IMR-90 (cell line): ENCODE results near the gene TIMM13. TPM values are rescaled to one million over a fixed set of nuclear protein-coding genes. Genes with fewer than 3 reads are reported as not detected.

Source experiments
- ATAC-seq: fragments of 200-7000 bp; cut with Tn5 transposase; 2 replicates; pipeline ENCODE4 v1.9.1; 2020; ENCODE audit warnings: low read depth, mild to moderate bottlenecking, moderate library complexity
- BruUV-seq: library from RNA; stranded (reverse); fragments of 400-500 nt; replicated peaks from 2 replicates; lab custom pipeline; 2021; lab: Mats Ljungman, UMichigan
- CTCF ChIA-PET: fragments of 300-600 bp; formaldehyde crosslinking; extraction: SDS; loops from one replicate; lab custom pipeline; 2021; ENCODE audit warnings: antibody characterized with exemption; lab: Yijun Ruan, JAX
- POLR2A ChIA-PET: fragments of 300-600 bp; sonication (Branson Sonifier 250); formaldehyde crosslinking; loops from one replicate; lab custom pipeline; 2022; ENCODE audit warnings: antibody characterized with exemption; ENCODE audit not compliant: unreplicated experiment; lab: Charles Lee
- DNase-seq: peaks from one replicate; pipeline ENCODE4 v3.0.0; 2013
- H2AFZ ChIP-seq: replicated peaks from 2 replicates; pipeline ENCODE3; 2013; ENCODE audit warnings: low read length, mild to moderate bottlenecking; ENCODE audit not compliant: poor library complexity
- H2AK5ac ChIP-seq: 2 replicates; pipeline ENCODE4 v1.6.1; 2013; ENCODE audit warnings: low read depth, low read length, inconsistent platforms
- H2AK9ac ChIP-seq: replicated peaks from 2 replicates; pipeline ENCODE3; 2013; ENCODE audit warnings: mild to moderate bottlenecking, low read depth, low read length, moderate library complexity; ENCODE audit not compliant: poor library complexity
- H2BK120ac ChIP-seq: 2 replicates; pipeline ENCODE4 v1.6.1; 2013; ENCODE audit warnings: low read depth, low read length, inconsistent platforms
- H2BK15ac ChIP-seq: 3 replicates; pipeline ENCODE4 v1.6.1; 2013; ENCODE audit warnings: low read depth, low read length, inconsistent platforms
- H2BK20ac ChIP-seq: 2 replicates; pipeline ENCODE4 v1.6.1; 2013; ENCODE audit warnings: low read depth, mild to moderate bottlenecking, inconsistent platforms, low read length, moderate library complexity
- H2BK5ac ChIP-seq: 2 replicates; pipeline ENCODE4 v1.6.1; 2013; ENCODE audit warnings: mild to moderate bottlenecking, low read depth, low read length, inconsistent platforms; ENCODE audit not compliant: poor library complexity, severe bottlenecking
- H3K14ac ChIP-seq: replicated peaks from 2 replicates; pipeline ENCODE4 v1.6.1; 2013; ENCODE audit warnings: low read depth, low read length, inconsistent platforms
- H3K18ac ChIP-seq: 2 replicates; pipeline ENCODE4 v1.6.1; 2013; ENCODE audit warnings: low read depth, low read length, control low read depth
- H3K23ac ChIP-seq: 2 replicates; pipeline ENCODE4 v1.6.1; 2013; ENCODE audit warnings: low read depth, low read length, inconsistent platforms
- H3K27ac ChIP-seq: 2 replicates; pipeline ENCODE4 v1.5.1; 2013; ENCODE audit warnings: mild to moderate bottlenecking, control low read depth, low read length; ENCODE audit not compliant: insufficient read depth
- H3K27me3 ChIP-seq: 2 replicates; pipeline ENCODE4 v1.6.1; 2013; ENCODE audit warnings: low read length; ENCODE audit not compliant: control insufficient read depth, insufficient read depth
- H3K36me3 ChIP-seq: 2 replicates; pipeline ENCODE4 v1.6.1; 2013; ENCODE audit warnings: low read length, mixed read lengths; ENCODE audit not compliant: control insufficient read depth, insufficient read depth
- H3K4ac ChIP-seq: 2 replicates; pipeline ENCODE4 v1.6.1; 2013; ENCODE audit warnings: low read depth, low read length, inconsistent platforms
- H3K4me1 ChIP-seq: 2 replicates; pipeline ENCODE4 v1.6.1; 2013; ENCODE audit warnings: low read length, mixed read lengths; ENCODE audit not compliant: control insufficient read depth, insufficient read depth
- H3K4me2 ChIP-seq: 2 replicates; pipeline ENCODE4 v1.6.1; 2013; ENCODE audit warnings: low read depth, mild to moderate bottlenecking, control low read depth, low read length, moderate library complexity
- H3K4me3 ChIP-seq: 2 replicates; pipeline ENCODE4 v1.5.1; 2013; ENCODE audit warnings: low read depth, mild to moderate bottlenecking, control low read depth, low read length, moderate library complexity; ENCODE audit not compliant: insufficient read depth
- H3K56ac ChIP-seq: 2 replicates; pipeline ENCODE4 v1.6.1; 2013; ENCODE audit warnings: low read length, inconsistent platforms; ENCODE audit not compliant: insufficient read depth; ENCODE audit errors: extremely low read depth
- H3K79me1 ChIP-seq, 2 experiments: 2 replicates each; pipeline ENCODE4 v1.6.1; 2013; ENCODE audit warnings: low read length in 2 of 2, inconsistent platforms in 1 of 2, low read depth in 1 of 2
- H3K9ac ChIP-seq: 2 replicates; pipeline ENCODE4 v1.6.1; 2013; ENCODE audit warnings: low read depth, low read length, control low read depth
- H3K9me1 ChIP-seq: 2 replicates; pipeline ENCODE4 v1.6.1; 2013; ENCODE audit warnings: low read length, inconsistent platforms; ENCODE audit not compliant: insufficient read depth
- H3K9me3 ChIP-seq: 2 replicates; pipeline ENCODE4 v1.6.1; 2013; ENCODE audit warnings: low read length; ENCODE audit not compliant: control insufficient read depth, insufficient read depth
- H4K20me1 ChIP-seq: 2 replicates; pipeline ENCODE4 v1.6.1; 2013; ENCODE audit warnings: low read length, inconsistent platforms; ENCODE audit not compliant: insufficient read depth
- H4K5ac ChIP-seq: 2 replicates; pipeline ENCODE4 v1.6.1; 2013; ENCODE audit warnings: mild to moderate bottlenecking, low read depth, low read length, control low read depth
- H4K8ac ChIP-seq, 2 experiments: 2 replicates each; pipeline ENCODE4 v1.6.1; 2013; ENCODE audit warnings: low read depth in 2 of 2, low read length in 2 of 2, control low read depth in 1 of 2, inconsistent platforms in 1 of 2
- H4K91ac ChIP-seq: 2 replicates; pipeline ENCODE4 v1.6.1; 2013; ENCODE audit warnings: low read depth, low read length, inconsistent platforms; ENCODE audit not compliant: insufficient read depth
- BHLHE40 ChIP-seq: fragments of 150-350 bp; IDR thresholded peaks from 2 replicates; pipeline ENCODE4 v1.6.1; 2016; ENCODE audit warnings: mild to moderate bottlenecking, low read depth, low read length
- CEBPB ChIP-seq: IDR thresholded peaks from 2 replicates; pipeline ENCODE4 v1.6.1; 2012; ENCODE audit warnings: low read depth, low read length, improper control_type of control experiment
- CHD1 ChIP-seq: IDR thresholded peaks from 2 replicates; pipeline ENCODE4 v1.6.1; 2012; ENCODE audit warnings: low read depth, low read length, improper control_type of control experiment
- CTCF ChIP-seq: conservative IDR thresholded peaks from 2 replicates; pipeline ENCODE4 v1.5.1; 2012; ENCODE audit warnings: mild to moderate bottlenecking, low read depth, low read length, improper control_type of control experiment
- ELK1 ChIP-seq: fragments of 150-350 bp; IDR thresholded peaks from 2 replicates; pipeline ENCODE4 v1.6.1; 2016; ENCODE audit warnings: low read depth, mild to moderate bottlenecking, low read length, moderate library complexity, borderline replicate concordance
- FOS ChIP-seq: fragments of 150-350 bp; IDR thresholded peaks from 2 replicates; pipeline ENCODE4 v1.6.1; 2016; ENCODE audit warnings: low read depth, low read length
- MAFK ChIP-seq: IDR thresholded peaks from 2 replicates; pipeline ENCODE4 v1.6.1; 2012; ENCODE audit warnings: low read depth, low read length, improper control_type of control experiment
- MAZ ChIP-seq: IDR thresholded peaks from 2 replicates; pipeline ENCODE4 v1.6.1; 2012; ENCODE audit warnings: low read depth, mild to moderate bottlenecking, low read length, improper control_type of control experiment, moderate library complexity, borderline replicate concordance
- MXI1 ChIP-seq: IDR thresholded peaks from 2 replicates; pipeline ENCODE4 v1.6.1; 2012; ENCODE audit warnings: low read depth, mild to moderate bottlenecking, low read length, moderate library complexity, borderline replicate concordance
- NFE2L2 ChIP-seq: fragments of 150-350 bp; IDR thresholded peaks from 2 replicates; pipeline ENCODE4 v1.6.1; 2016; ENCODE audit warnings: low read depth, mild to moderate bottlenecking, low read length
- POLR2A ChIP-seq: IDR thresholded peaks from 2 replicates; pipeline ENCODE4 v1.6.1; 2012; ENCODE audit warnings: mild to moderate bottlenecking, low read depth, low read length
- RCOR1 ChIP-seq: IDR thresholded peaks from 2 replicates; pipeline ENCODE4 v1.6.1; 2012; ENCODE audit warnings: mild to moderate bottlenecking, low read length, improper control_type of control experiment; ENCODE audit not compliant: insufficient replicate concordance
- RFX5 ChIP-seq: IDR thresholded peaks from 2 replicates; pipeline ENCODE4 v1.8.0; 2012; ENCODE audit warnings: low read depth, mild to moderate bottlenecking, low read length, moderate library complexity
- SMC3 ChIP-seq: fragments of 150-350 bp; IDR thresholded peaks from 2 replicates; pipeline ENCODE4 v1.6.1; 2016; ENCODE audit warnings: low read depth, mild to moderate bottlenecking, antibody characterized with exemption, low read length, moderate library complexity
- WGBS, 2 experiments: methylation state at CpG; one replicate each; pipeline versions ENCODE4 v1.1.5 to v1.1.7; 2013; ENCODE audit warnings: missing lambda C conversion rate in 2 of 2; ENCODE audit not compliant: insufficient read length in 1 of 2; ENCODE audit errors: extremely low coverage in 2 of 2; 5-methylcytosine and 5-hydroxymethylcytosine counted together
- dilution Hi-C: fragments of 300-500 bp; cut with HindIII; formaldehyde crosslinking; loops from one replicate; pipeline ENCODE4 v1.14.3; 2018; ENCODE audit warnings: low sequenced_read_pairs; ENCODE audit not compliant: unreplicated experiment
- in situ Hi-C: fragments of 300-500 bp; cut with MboI; formaldehyde crosslinking; loops from 3 replicates; pipeline ENCODE4 v1.14.3; 2019; ENCODE audit warnings: low sequenced_read_pairs, inconsistent platforms, mixed read lengths
- intact Hi-C: fragments of 100-400 bp; cut with micrococcal nuclease; formaldehyde crosslinking; loops from 2 replicates; pipeline ENCODE4 v1.10.0; 2022
- polyA plus RNA-seq, 3 experiments: library from polyadenylated mRNA; depleted of rRNA; stranded (reverse); fragments of >200 nt; gene quantifications; 2 replicates each; pipeline ENCODE4 v1.2.3, GENCODE V29; 2012; ENCODE audit warnings: low replicate concordance in 1 of 3
- total RNA-seq: library from RNA; depleted of rRNA; stranded (reverse); fragments of >200 nt; gene quantifications from 2 replicates; pipeline ENCODE4 v1.2.3, GENCODE V29; 2012

TIMM13 gene
- total and polyA plus RNA-seq, 2 of the 4 experiments (the other 2 are of a cell fraction): 21.0 to 62.3 TPM

- ChIA-PET POLR2A (no interaction called here), CTCF (no interaction called here)
- 0 out of 2 replicates have a peak, but pooled peaks cover 9% of the 10 kb centered on the region for H3K9me1 ChIP-seq
- dilution Hi-C loops (no loop called here), intact Hi-C loops (no loop called here), in situ Hi-C loops (no loop called here)
- peak overlapping the region; percentile 73; the same call in 1 of the 2 replicates for H3K23ac ChIP-seq
- ATAC-seq (no peak), DNase-seq (no peak)
- no peak overlapping the region for H2BK5ac ChIP-seq
- H4K5ac ChIP-seq: no peak overlapping the region
- no peaks in the 10 kb centered on the region for H3K4me1 ChIP-seq
- H2BK120ac ChIP-seq: no peak overlapping the region
- H3K4me2 ChIP-seq: peak overlapping the region; percentile 51
- H3K4ac ChIP-seq: peak overlapping the region; percentile 27; the same call in 1 of the 2 replicates
- no peak overlapping the region for H3K18ac ChIP-seq
- peaks cover 48% of the 10 kb centered on the region for H4K20me1 ChIP-seq
- 0 out of 2 replicates have a peak overlapping the region, but pooled peaks have one; percentile 59 for H3K14ac ChIP-seq
- peak overlapping the region; percentile 19; the same call in 1 of the 2 replicates for H3K27ac ChIP-seq
- peak overlapping the region; percentile 99 for H3K4me3 ChIP-seq
- H2BK20ac ChIP-seq: no peak overlapping the region
- no peak overlapping the region for H2BK15ac ChIP-seq
- BruUV-seq: no TSS peak
- no peaks in the 10 kb centered on the region for H3K27me3 ChIP-seq
- no peak overlapping the region for H3K56ac ChIP-seq
- peaks cover 2 to 38% of the 10 kb centered on the region in 2 experiments; a peak in 2 of 4 replicates for H3K79me1 ChIP-seq
- H3K36me3 ChIP-seq: peaks cover 3% of the 10 kb centered on the region
- H2AFZ ChIP-seq: peak overlapping the region; percentile 97
- peak overlapping the region; percentile 96 for H2AK9ac ChIP-seq
- no peaks in the 10 kb centered on the region for H3K9me3 ChIP-seq
- no peak overlapping the region for H4K91ac ChIP-seq
- no peak overlapping the region for H4K8ac ChIP-seq
- H2AK5ac ChIP-seq: no peak overlapping the region; the same call in 1 of the 2 replicates
- H3K9ac ChIP-seq: peak overlapping the region; percentile 76
- 27% methylated on average over 3 of the region's 14 CpGs; no CpG with 5 or more reads in 1 of the 2 experiments for WGBS, 2 experiments
- no peak for TF ChIP-seq NFE2L2
- no peak for TF ChIP-seq MAFK
- no peak for TF ChIP-seq CEBPB
- TF ChIP-seq FOS: no peak
- no peak for TF ChIP-seq BHLHE40
- no peak for TF ChIP-seq RCOR1
- TF ChIP-seq POLR2A: no peak
- TF ChIP-seq CTCF: no peak
- TF ChIP-seq MAZ: no peak
- no peak for TF ChIP-seq CHD1
- no peak for TF ChIP-seq ELK1
- TF ChIP-seq MXI1: no peak
- TF ChIP-seq RFX5: no peak
- no peak for TF ChIP-seq SMC3
Observed at GRCh38 chr19:2454962-2455850, 27.8 kb upstream of the TIMM13 start.
